Duodenal mucosa (tissue), 2 donors: ENCODE data around the gene DCAF8.
A peak's percentile ranks its signal among the peaks of the same experiment; 100 is the strongest.
"Not testable (repeated sequence)": the region's sequence is repeated elsewhere in the genome, so short reads cannot be mapped to it uniquely, and the experiment has no call there.

Experiments used
- H3K27ac ChIP-seq: one replicate; pipeline ENCODE4 v1.7.0; 2013; ENCODE audit warnings: low read depth, low read length
- H3K27me3 ChIP-seq, 2 donors: one replicate each; pipeline ENCODE4 v1.7.0; 2013; ENCODE audit warnings: low read length in 2 of 2, control low read depth in 1 of 2; ENCODE audit not compliant: insufficient read depth in 2 of 2, control insufficient read depth in 1 of 2
- H3K36me3 ChIP-seq, 2 donors: one replicate each; pipeline ENCODE4 v1.7.0; 2013; ENCODE audit warnings: low read length in 2 of 2, control low read depth in 1 of 2; ENCODE audit not compliant: insufficient read depth in 2 of 2, control insufficient read depth in 1 of 2
- H3K4me1 ChIP-seq, 2 donors: one replicate each; pipeline ENCODE4 v1.7.0; 2013; ENCODE audit warnings: low read length in 2 of 2, control low read depth in 1 of 2; ENCODE audit not compliant: insufficient read depth in 2 of 2, control insufficient read depth in 1 of 2
- H3K4me3 ChIP-seq, 2 donors: one replicate each; pipeline ENCODE4 v1.7.0; 2013; ENCODE audit warnings: low read length in 2 of 2, low read depth in 1 of 2
- H3K9ac ChIP-seq, 2 donors: one replicate each; pipeline ENCODE4 v1.7.0; 2013; ENCODE audit warnings: low read length in 2 of 2, low read depth in 1 of 2
- H3K9me3 ChIP-seq, 2 donors: one replicate each; pipeline ENCODE4 v1.7.0; 2013; ENCODE audit warnings: low read length in 2 of 2, control low read depth in 1 of 2; ENCODE audit not compliant: control insufficient read depth in 1 of 2

DCAF8 gene

GRCh38 chr1:160291248-160292220 is 29.2 kb upstream of the DCAF8 start:
- Histone ChIP-seq H3K9me3 (no peaks in the 10 kb centered on the region), H3K4me1 (no peaks in the 10 kb centered on the region), H3K27ac (no peak overlapping the region), H3K9ac (no peak overlapping the region), H3K27me3 (no peaks in the 10 kb centered on the region), H3K36me3 (peaks cover 62 to 78% of the 10 kb centered on the region in 2 donors), H3K4me3 (no peak overlapping the region)

GRCh38 chr1:160287769-160288168 is 25.4 kb upstream of the DCAF8 start:
- not testable (repeated sequence) for H3K9ac ChIP-seq, H3K27me3 ChIP-seq, H3K27ac ChIP-seq, H3K9me3 ChIP-seq, H3K4me3 ChIP-seq
- Histone ChIP-seq H3K4me1 (peaks cover 16 to 21% of the 10 kb centered on the region in 2 donors), H3K36me3 (peaks cover 32 to 43% of the 10 kb centered on the region in 2 donors)

GRCh38 chr1:160285506-160285905 is 23.2 kb upstream of the DCAF8 start:
- Histone ChIP-seq H3K4me1 (peaks cover 16 to 21% of the 10 kb centered on the region in 2 donors), H3K9me3 (no peaks in the 10 kb centered on the region), H3K4me3 (peak overlapping the region; percentile 97), H3K9ac (no peak overlapping the region), H3K27me3 (no peaks in the 10 kb centered on the region), H3K27ac (no peak overlapping the region), H3K36me3 (peaks cover 21 to 43% of the 10 kb centered on the region in 2 donors)

- Histone ChIP-seq H3K36me3 (peaks cover 18 to 43% of the 10 kb centered on the region in 2 donors), H3K4me3 (peak within 1 kb of the TSS; percentile 97), H3K9me3 (no peaks in the 10 kb centered on the region), H3K9ac (peak within 1 kb of the TSS; percentile 91 to 94), H3K4me1 (peaks cover 16 to 21% of the 10 kb centered on the region in 2 donors), H3K27me3 (no peaks in the 10 kb centered on the region), H3K27ac (peak within 1 kb of the TSS; percentile 43)
Measured at GRCh38 chr1:160284782-160285344, 22.5 kb upstream of the DCAF8 start, which contains the start of gene PEX19. PEX19 (minus strand) TSS chr1:160285133; CDS start chr1:160285124, 9 bp downstream.

GRCh38 chr1:160284220-160284781 is 22.0 kb upstream of the DCAF8 start:
- no peaks in the 10 kb centered on the region for H3K27me3 ChIP-seq
- H3K9me3 ChIP-seq: no peaks in the 10 kb centered on the region
- H3K4me3 ChIP-seq: peak overlapping the region; percentile 97
- peak overlapping the region; percentile 91 to 94 for H3K9ac ChIP-seq
- H3K36me3 ChIP-seq: peaks cover 23 to 43% of the 10 kb centered on the region in 2 donors
- H3K4me1 ChIP-seq: peaks cover 16 to 21% of the 10 kb centered on the region in 2 donors
- H3K27ac ChIP-seq: peak overlapping the region; percentile 43

GRCh38 chr1:160282807-160283206 is 20.5 kb upstream of the DCAF8 start:
- no peak overlapping the region for H3K4me3 ChIP-seq
- no peaks in the 10 kb centered on the region for H3K9me3 ChIP-seq
- H3K9ac ChIP-seq: no peak overlapping the region
- no peaks in the 10 kb centered on the region for H3K27me3 ChIP-seq
- peaks cover 16 to 21% of the 10 kb centered on the region in 2 donors for H3K4me1 ChIP-seq
- no peak overlapping the region for H3K27ac ChIP-seq
- peaks cover 30 to 53% of the 10 kb centered on the region in 2 donors for H3K36me3 ChIP-seq

GRCh38 chr1:160277987-160278386 is 15.6 kb upstream of the DCAF8 start:
- Histone ChIP-seq H3K27me3 (no peaks in the 10 kb centered on the region), H3K27ac (no peak overlapping the region), H3K36me3 (peaks cover 36 to 62% of the 10 kb centered on the region in 2 donors), H3K9ac (no peak overlapping the region), H3K4me3 (no peak overlapping the region), H3K9me3 (no peaks in the 10 kb centered on the region), H3K4me1 (no peaks in the 10 kb centered on the region)

- H3K9me3 ChIP-seq: no peaks in the 10 kb centered on the region
- H3K9ac ChIP-seq: no peak overlapping the region
- H3K27me3 ChIP-seq: no peaks in the 10 kb centered on the region
- H3K4me3 ChIP-seq: no peak overlapping the region
- peaks cover 30 to 56% of the 10 kb centered on the region in 2 donors for H3K36me3 ChIP-seq
- H3K27ac ChIP-seq: no peak overlapping the region
- H3K4me1 ChIP-seq: no peaks in the 10 kb centered on the region
Measured at GRCh38 chr1:160277330-160277729, 15.0 kb upstream of the DCAF8 start.

GRCh38 chr1:160271025-160271424 is 8.7 kb upstream of the DCAF8 start:
- no peak overlapping the region for H3K9ac ChIP-seq
- H3K4me3 ChIP-seq: no peak overlapping the region
- no peaks in the 10 kb centered on the region for H3K27me3 ChIP-seq
- H3K4me1 ChIP-seq: no peaks in the 10 kb centered on the region
- H3K27ac ChIP-seq: no peak overlapping the region
- peaks cover 0 to under 1% of the 10 kb centered on the region in 2 donors for H3K36me3 ChIP-seq
- no peaks in the 10 kb centered on the region for H3K9me3 ChIP-seq
